ENCODE results near the gene JAM3. TPM values are rescaled to one million over a fixed set of nuclear protein-coding genes. Genes with fewer than 3 reads are reported as not detected.

The JAM3 gene
- total and polyA plus RNA-seq, 2 of the 4 experiments (the other 2 are of a cell fraction): 38.0 to 71.5 TPM

DNA sequence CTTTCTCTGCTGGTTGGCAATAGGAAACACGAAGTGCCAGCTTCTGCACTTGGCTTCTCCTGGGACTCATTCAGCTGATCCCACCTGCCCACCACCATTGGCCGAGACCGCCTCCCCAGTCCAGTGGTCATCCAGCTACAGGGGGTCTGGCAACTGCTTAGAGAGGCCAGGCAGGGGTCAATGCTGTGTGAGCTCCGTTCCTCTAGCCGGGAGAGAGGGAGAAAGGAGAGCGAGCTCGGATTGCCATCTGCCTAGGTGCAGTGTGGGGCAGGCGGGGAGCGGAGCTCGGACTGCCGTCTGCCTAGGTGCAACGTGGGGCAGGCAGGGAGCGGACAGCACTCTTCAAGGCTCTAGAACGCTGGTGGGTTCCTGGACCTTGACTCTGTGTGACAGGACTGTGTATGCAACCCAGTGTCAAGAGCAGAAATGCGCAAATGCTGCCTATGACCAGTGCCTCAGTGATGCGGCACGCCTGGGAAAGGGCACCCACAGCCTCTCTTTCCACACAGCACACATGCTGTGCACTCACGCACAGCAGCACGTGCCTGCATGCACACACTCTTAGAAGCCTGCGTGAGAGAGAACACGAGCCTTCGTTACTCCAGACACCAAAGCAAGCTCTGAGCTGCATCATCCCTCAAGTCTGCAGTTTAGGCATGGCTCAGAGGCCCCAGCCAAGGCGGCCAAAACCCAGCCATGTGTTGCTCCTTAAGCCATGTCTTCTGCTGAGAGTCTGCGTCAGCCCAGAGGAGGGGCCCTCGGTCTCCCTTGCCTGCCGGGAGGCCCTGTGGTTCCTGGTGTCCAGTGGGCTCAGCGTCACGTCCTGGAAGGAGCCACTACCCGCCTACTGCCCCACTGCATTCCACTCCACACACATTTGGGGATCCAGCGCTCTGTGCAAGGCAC is 26.8 kb upstream of the JAM3 start:
- Histone ChIP-seq H2AFZ (replicated peaks; ENCODE audit: low read length, poor library complexity) (peak overlapping the region; percentile 5), H3K56ac (ENCODE audit: extremely low read depth, insufficient read depth, low read length) (no peak overlapping the region), H3K9me1 (ENCODE audit: insufficient read depth, low read length) (peaks cover 21% of the 10 kb centered on the region), H2BK20ac (ENCODE audit: low read depth, low read length) (peak overlapping the region; percentile 36), H3K18ac (ENCODE audit: low read depth, low read length) (no peak overlapping the region), H2BK5ac (ENCODE audit: low read depth, low read length, poor library complexity, severe bottlenecking) (no peak overlapping the region), H3K14ac (replicated peaks; ENCODE audit: low read depth, low read length) (peak overlapping the region; percentile 6; the same call in 1 of the 2 replicates), H2AK5ac (ENCODE audit: low read depth, low read length) (peak overlapping the region; percentile 46; the same call in 1 of the 2 replicates), H3K9me3 (ENCODE audit: control insufficient read depth, insufficient read depth, low read length) (no peaks in the 10 kb centered on the region), H3K36me3 (ENCODE audit: control insufficient read depth, insufficient read depth, low read length) (no peaks in the 10 kb centered on the region), H4K91ac (ENCODE audit: insufficient read depth, low read depth, low read length) (no peak overlapping the region), H2AK9ac (replicated peaks; ENCODE audit: low read depth, low read length, poor library complexity) (peak overlapping the region; percentile 11), H3K4ac (ENCODE audit: low read depth, low read length) (peak overlapping the region; percentile 65), H3K27ac (ENCODE audit: insufficient read depth, low read length) (no peak overlapping the region), H2BK15ac (ENCODE audit: low read depth, low read length) (no peak overlapping the region; the same call in 2 of the 3 replicates), H3K9ac (ENCODE audit: low read depth, low read length) (no peak overlapping the region), H2BK120ac (ENCODE audit: low read depth, low read length) (peak overlapping the region; percentile 42; the same call in 1 of the 2 replicates), H4K5ac (ENCODE audit: low read depth, low read length) (no peak overlapping the region; the same call in 1 of the 2 replicates), H3K27me3 (ENCODE audit: control insufficient read depth, insufficient read depth, low read length) (no peaks in the 10 kb centered on the region), H3K4me2 (ENCODE audit: low read depth, low read length) (no peak overlapping the region), H4K20me1 (ENCODE audit: insufficient read depth, low read length) (no peaks in the 10 kb centered on the region), H3K23ac (ENCODE audit: low read depth, low read length) (no peak overlapping the region), H3K4me3 (ENCODE audit: insufficient read depth, low read depth, low read length) (no peak overlapping the region), H4K8ac (ENCODE audit: low read depth in 2 of 2, low read length in 2 of 2) (peak overlapping the region in 1 of 2 experiments; percentile 62; a peak in 1 of 4 replicates), H3K4me1 (ENCODE audit: control insufficient read depth, insufficient read depth, low read length) (peaks cover 18% of the 10 kb centered on the region), H3K79me1 (ENCODE audit: low read depth in 1 of 2, low read length in 2 of 2) (no peaks in the 10 kb centered on the region)
- DNase-seq: no peak
- CTCF ChIA-PET: interaction anchor here (2.6 kb wide), 1 partner anchor 8 kb away, joined by 9 read pairs; no protein-coding TSS in a partner anchor
- 89% methylated on average over 8 of the region's 30 CpGs; no CpG with 5 or more reads in 1 of the 2 experiments for WGBS, 2 experiments (ENCODE audit: extremely low coverage in 2 of 2, insufficient read length in 1 of 2)
- dilution Hi-C loops (cut with HindIII; ENCODE audit: low sequenced_read_pairs, unreplicated experiment): no loop called here
- ATAC-seq (ENCODE audit: low read depth): no peak
- in situ Hi-C loops (cut with MboI; ENCODE audit: low sequenced_read_pairs): loop anchor here (10.0 kb wide), 1 partner anchor 213 kb away; the partner anchor contains the start of genes ACAD8 and THYN1
- intact Hi-C loops (cut with micrococcal nuclease): loop anchor here (10.0 kb wide), 2 partner anchors 183 to 213 kb away; partner anchors contain the start of genes ACAD8, NCAPD3, THYN1 and VPS26B
- POLR2A ChIA-PET (ENCODE audit: unreplicated experiment): no interaction called here
- no TSS peak for BruUV-seq (replicated peaks)
- TF ChIP-seq CHD1 (IDR thresholded peaks at IDR 0.05; ENCODE audit: low read depth, low read length) (no peak), POLR2A (IDR thresholded peaks at IDR 0.05; ENCODE audit: low read depth, low read length) (no peak), NFE2L2 (IDR thresholded peaks at IDR 0.05; ENCODE audit: low read depth, low read length) (no peak), RAD21 (IDR thresholded peaks at IDR 0.05; ENCODE audit: low read length) (no peak), FOS (IDR thresholded peaks at IDR 0.05; ENCODE audit: low read depth, low read length) (no peak), MAZ (IDR thresholded peaks at IDR 0.05; ENCODE audit: borderline replicate concordance, low read depth, low read length) (no peak), MAFK (IDR thresholded peaks at IDR 0.05; ENCODE audit: low read depth, low read length) (no peak), CEBPB (IDR thresholded peaks at IDR 0.05; ENCODE audit: low read depth, low read length) (no peak), RFX5 (IDR thresholded peaks at IDR 0.05; ENCODE audit: low read depth, low read length) (no peak), RCOR1 (IDR thresholded peaks at IDR 0.05; ENCODE audit: insufficient replicate concordance, low read length) (no peak), BHLHE40 (IDR thresholded peaks at IDR 0.05; ENCODE audit: low read depth, low read length) (no peak), MXI1 (IDR thresholded peaks at IDR 0.05; ENCODE audit: borderline replicate concordance, low read depth, low read length) (no peak), SMC3 (IDR thresholded peaks at IDR 0.05; ENCODE audit: low read depth, low read length) (no peak)
- TF ChIP-seq, protein P1, sequence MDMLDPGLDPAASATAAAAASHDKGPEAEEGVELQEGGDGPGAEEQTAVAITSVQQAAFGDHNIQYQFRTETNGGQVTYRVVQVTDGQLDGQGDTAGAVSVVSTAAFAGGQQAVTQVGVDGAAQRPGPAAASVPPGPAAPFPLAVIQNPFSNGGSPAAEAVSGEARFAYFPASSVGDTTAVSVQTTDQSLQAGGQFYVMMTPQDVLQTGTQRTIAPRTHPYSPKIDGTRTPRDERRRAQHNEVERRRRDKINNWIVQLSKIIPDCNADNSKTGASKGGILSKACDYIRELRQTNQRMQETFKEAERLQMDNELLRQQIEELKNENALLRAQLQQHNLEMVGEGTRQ (IDR thresholded peaks at IDR 0.05; ENCODE audit: low read depth, low read length): no peak
- TF ChIP-seq, protein P2, sequence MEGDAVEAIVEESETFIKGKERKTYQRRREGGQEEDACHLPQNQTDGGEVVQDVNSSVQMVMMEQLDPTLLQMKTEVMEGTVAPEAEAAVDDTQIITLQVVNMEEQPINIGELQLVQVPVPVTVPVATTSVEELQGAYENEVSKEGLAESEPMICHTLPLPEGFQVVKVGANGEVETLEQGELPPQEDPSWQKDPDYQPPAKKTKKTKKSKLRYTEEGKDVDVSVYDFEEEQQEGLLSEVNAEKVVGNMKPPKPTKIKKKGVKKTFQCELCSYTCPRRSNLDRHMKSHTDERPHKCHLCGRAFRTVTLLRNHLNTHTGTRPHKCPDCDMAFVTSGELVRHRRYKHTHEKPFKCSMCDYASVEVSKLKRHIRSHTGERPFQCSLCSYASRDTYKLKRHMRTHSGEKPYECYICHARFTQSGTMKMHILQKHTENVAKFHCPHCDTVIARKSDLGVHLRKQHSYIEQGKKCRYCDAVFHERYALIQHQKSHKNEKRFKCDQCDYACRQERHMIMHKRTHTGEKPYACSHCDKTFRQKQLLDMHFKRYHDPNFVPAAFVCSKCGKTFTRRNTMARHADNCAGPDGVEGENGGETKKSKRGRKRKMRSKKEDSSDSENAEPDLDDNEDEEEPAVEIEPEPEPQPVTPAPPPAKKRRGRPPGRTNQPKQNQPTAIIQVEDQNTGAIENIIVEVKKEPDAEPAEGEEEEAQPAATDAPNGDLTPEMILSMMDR (conservative IDR thresholded peaks at IDR 0.05; ENCODE audit: low read depth, low read length): no peak
